Progenitor cell of endocrine pancreas (in vitro differentiated cells): ENCODE results near the gene COL2A1. TPM values are rescaled to one million over a fixed set of nuclear protein-coding genes. Genes with fewer than 3 reads are reported as not detected.

Experiments used
- DNase-seq: peaks from one replicate; pipeline ENCODE4 v3.0.0; 2021; ENCODE audit warnings: low spot score; ENCODE audit not compliant: unreplicated experiment
- H3K27ac Mint-ChIP-seq: 2 replicates; pipeline ENCODE4 v1.8.0; 2021; ENCODE audit warnings: mild to moderate bottlenecking, moderate library complexity, mixed read lengths
- H3K27me3 Mint-ChIP-seq: 2 replicates; pipeline ENCODE4 v1.8.0; 2021; ENCODE audit warnings: mixed read lengths
- H3K36me3 Mint-ChIP-seq: 2 replicates; pipeline ENCODE4 v1.8.0; 2022; ENCODE audit warnings: mixed read lengths; ENCODE audit not compliant: insufficient read depth
- H3K4me1 Mint-ChIP-seq: 2 replicates; pipeline ENCODE4 v1.8.0; 2021; ENCODE audit warnings: low read depth, mixed read lengths
- H3K4me3 Mint-ChIP-seq: 2 replicates; pipeline ENCODE4 v1.8.0; 2021; ENCODE audit warnings: low read depth, mild to moderate bottlenecking, moderate library complexity, mixed read lengths
- H3K9me3 Mint-ChIP-seq: 2 replicates; pipeline ENCODE4 v1.8.0; 2021; ENCODE audit warnings: low read depth, mixed read lengths
- total RNA-seq: library from RNA; stranded (reverse); gene quantifications from 2 replicates; pipeline ENCODE4 v1.2.1, GENCODE V29; 2021
- TF ChIP-seq, protein P1 (sequence below): fragments of 200-600 bp; sonication (generic); IDR thresholded peaks from one replicate; pipeline ENCODE4 v1.5.0; 2021; ENCODE audit warnings: antibody characterized with exemption, mild to moderate bottlenecking; ENCODE audit not compliant: unreplicated experiment

The COL2A1 gene
- total RNA-seq, 1 donor from 2014 or later = 424 TPM

DNA sequence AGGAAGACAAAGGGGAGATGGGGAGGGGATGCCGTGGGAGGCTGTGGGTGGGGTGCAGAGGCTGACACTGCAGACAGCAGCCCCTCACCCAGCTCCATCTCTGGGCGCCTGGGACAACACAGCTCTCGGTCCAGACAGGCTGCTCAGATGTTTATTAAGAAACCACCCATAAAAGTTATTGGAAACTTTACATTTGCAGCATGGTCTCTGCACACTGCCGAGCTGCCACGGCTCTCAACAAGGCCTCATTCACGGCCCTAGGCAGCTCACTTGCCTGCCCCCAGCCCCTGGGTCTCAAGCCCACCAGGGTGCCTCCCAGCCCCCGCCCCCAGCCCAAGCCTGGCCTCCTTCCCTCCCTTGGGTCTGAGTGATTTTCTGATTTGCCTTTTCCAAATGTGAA is 21.0 kb upstream of the COL2A1 start:
- H3K27ac Mint-ChIP-seq = no peak overlapping the region
- no peak overlapping the region for H3K4me3 Mint-ChIP-seq
- TF ChIP-seq, protein P1, sequence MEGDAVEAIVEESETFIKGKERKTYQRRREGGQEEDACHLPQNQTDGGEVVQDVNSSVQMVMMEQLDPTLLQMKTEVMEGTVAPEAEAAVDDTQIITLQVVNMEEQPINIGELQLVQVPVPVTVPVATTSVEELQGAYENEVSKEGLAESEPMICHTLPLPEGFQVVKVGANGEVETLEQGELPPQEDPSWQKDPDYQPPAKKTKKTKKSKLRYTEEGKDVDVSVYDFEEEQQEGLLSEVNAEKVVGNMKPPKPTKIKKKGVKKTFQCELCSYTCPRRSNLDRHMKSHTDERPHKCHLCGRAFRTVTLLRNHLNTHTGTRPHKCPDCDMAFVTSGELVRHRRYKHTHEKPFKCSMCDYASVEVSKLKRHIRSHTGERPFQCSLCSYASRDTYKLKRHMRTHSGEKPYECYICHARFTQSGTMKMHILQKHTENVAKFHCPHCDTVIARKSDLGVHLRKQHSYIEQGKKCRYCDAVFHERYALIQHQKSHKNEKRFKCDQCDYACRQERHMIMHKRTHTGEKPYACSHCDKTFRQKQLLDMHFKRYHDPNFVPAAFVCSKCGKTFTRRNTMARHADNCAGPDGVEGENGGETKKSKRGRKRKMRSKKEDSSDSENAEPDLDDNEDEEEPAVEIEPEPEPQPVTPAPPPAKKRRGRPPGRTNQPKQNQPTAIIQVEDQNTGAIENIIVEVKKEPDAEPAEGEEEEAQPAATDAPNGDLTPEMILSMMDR = no peak
- peaks cover 5% of the 10 kb centered on the region for H3K27me3 Mint-ChIP-seq
- peaks cover 70% of the 10 kb centered on the region for H3K4me1 Mint-ChIP-seq
- no peaks in the 10 kb centered on the region for H3K36me3 Mint-ChIP-seq
- DNase-seq = no peak
- no peaks in the 10 kb centered on the region for H3K9me3 Mint-ChIP-seq

DNA sequence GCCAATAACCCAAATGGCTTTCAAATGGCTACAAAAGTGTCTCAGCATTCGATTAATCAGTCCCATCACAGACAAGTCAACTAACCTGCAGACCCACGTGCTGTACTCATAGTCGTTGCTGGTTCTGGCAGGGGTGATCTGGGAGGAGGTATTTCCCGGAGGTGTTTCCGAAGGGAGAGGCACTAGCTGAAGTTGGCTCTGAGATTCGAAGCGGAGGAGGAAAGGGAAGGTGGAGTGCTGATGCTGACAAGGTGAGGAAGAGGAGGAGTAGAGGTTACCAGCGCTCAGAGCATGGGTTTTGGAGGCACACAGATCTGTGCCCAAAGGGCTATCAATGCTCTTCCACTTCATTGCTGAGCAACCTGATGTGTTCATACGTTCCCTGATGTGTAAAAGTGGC is 20.5 kb upstream of the COL2A1 start:
- Mint-ChIP-seq H3K36me3 (no peaks in the 10 kb centered on the region), H3K27me3 (peaks cover 5% of the 10 kb centered on the region), H3K27ac (peak overlapping the region; percentile 71), H3K4me1 (peaks cover 66% of the 10 kb centered on the region), H3K4me3 (no peak overlapping the region), H3K9me3 (no peaks in the 10 kb centered on the region)
- TF ChIP-seq, protein P1 = no peak
- DNase-seq = no peak

DNA sequence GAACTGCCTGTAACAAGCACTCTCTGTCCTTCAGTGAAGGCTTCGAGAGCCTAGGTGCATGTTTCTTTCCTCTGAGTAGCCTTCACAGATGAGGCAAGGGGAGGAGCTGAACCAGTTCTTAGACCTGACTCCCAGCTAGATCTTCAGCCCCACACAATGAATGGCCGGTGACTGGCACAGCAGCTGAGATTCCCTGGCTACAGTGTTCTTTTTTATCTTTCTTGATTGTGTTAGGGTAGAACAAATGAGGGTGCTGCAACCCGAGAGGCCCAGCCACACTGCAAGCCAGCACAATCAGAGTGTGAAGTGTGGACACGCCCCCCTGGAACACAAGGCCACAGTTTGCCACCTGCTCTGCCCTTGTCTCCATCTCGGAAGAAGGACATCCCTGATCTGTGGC is 19.1 kb upstream of the COL2A1 start:
- Mint-ChIP-seq H3K36me3 (no peaks in the 10 kb centered on the region), H3K4me1 (peaks cover 58% of the 10 kb centered on the region), H3K27me3 (peaks cover 14% of the 10 kb centered on the region), H3K27ac (peak overlapping the region; percentile 82), H3K4me3 (no peak overlapping the region), H3K9me3 (no peaks in the 10 kb centered on the region)
- TF ChIP-seq, protein P1 = no peak
- DNase-seq = no peak

DNA sequence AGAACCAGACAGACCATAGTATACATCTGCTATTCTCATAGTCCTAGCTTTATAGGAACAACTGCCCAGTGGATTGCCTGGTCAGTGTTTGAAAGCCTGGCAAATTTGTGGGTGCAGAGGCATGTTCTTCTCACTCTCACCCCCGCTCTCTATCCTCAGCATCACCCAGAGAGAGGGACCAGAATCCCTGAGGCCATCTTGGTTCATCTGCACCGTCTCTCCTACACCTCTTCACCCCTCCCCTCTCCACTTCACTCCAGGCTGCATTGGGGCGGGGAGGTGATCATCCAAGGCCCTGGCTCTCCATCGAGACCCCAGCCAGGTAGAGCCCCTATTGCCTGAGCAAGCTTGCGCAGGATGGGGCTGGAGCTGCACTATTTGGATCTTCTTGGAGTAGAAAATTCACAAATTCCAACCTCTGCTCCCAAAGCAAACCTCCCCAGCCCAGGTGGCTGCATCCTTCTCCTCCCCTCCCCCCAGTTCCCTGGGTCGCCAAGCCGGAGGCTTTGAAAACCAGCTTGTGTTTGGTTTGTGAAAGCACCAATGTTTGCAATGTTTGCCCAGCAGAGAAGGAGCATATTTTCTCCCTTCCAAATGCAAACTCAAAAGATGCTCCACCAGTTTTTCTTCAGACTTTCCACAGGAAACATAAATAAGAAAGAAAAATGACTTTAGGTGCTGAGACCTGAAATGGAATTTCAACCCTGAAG is 18.6 kb upstream of the COL2A1 start:
- no peaks in the 10 kb centered on the region for H3K9me3 Mint-ChIP-seq
- TF ChIP-seq, protein P1 = no peak
- no peak for DNase-seq
- H3K27me3 Mint-ChIP-seq = peaks cover 17% of the 10 kb centered on the region
- peak overlapping the region; percentile 82 for H3K27ac Mint-ChIP-seq
- peaks cover 54% of the 10 kb centered on the region for H3K4me1 Mint-ChIP-seq
- peak overlapping the region; percentile 25 for H3K4me3 Mint-ChIP-seq
- no peaks in the 10 kb centered on the region for H3K36me3 Mint-ChIP-seq

DNA sequence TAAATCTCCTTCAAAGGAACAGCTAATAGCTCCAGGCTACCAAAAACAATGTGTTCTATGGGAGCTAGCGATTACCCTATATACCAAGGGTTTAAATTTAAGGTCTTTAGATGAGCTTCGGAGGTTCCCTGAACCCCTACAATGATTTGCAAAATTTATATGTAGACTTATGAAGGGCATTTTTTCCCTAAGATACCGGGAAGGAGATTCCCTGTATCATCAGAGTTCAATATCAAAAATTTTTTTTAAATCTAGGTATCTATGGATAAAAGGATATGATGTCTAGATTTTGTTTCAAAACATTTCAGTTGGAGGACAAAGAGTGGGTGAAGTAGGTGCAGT is 17.9 kb upstream of the COL2A1 start:
- Mint-ChIP-seq H3K27me3 (peaks cover 20% of the 10 kb centered on the region), H3K4me1 (peaks cover 47% of the 10 kb centered on the region), H3K36me3 (no peaks in the 10 kb centered on the region), H3K27ac (peak overlapping the region; percentile 35), H3K4me3 (peak overlapping the region; percentile 23), H3K9me3 (no peaks in the 10 kb centered on the region)
- no peak for DNase-seq
- TF ChIP-seq, protein P1 = no peak
